NCI-H446 (cell line): Measurements from ENCODE around the gene SAA4.
"Not testable (repeated sequence)": the region's sequence is repeated elsewhere in the genome, so short reads cannot be mapped to it uniquely, and the experiment has no call there.

Experiments
- DNase-seq, 2 experiments: peaks; one replicate each; lab custom pipeline; 2025; lab: John Stamatoyannopoulos, UW

The SAA4 gene

GRCh38 chr11:18246379-18247190 lies 10.0 kb upstream of the SAA4 start:
- not testable (repeated sequence) for DNase-seq

GRCh38 chr11:18245396-18245795 lies 8.8 kb upstream of the SAA4 start:
- no peak for DNase-seq

GRCh38 chr11:18243783-18244362 lies 7.3 kb upstream of the SAA4 start:
- peak; percentile 18 to 68 for DNase-seq

GRCh38 chr11:18239655-18240054 lies 3.1 kb upstream of the SAA4 start:
- no peak for DNase-seq

- DNase-seq, result no peak
These were observed 938 bp downstream of the SAA4 start for GRCh38 chr11:18235394-18236334.

GRCh38 chr11:18233912-18234311 lies 2.7 kb downstream of the SAA4 start:
- DNase-seq, result no peak

- no peak for DNase-seq
These were observed 5.7 kb downstream of the SAA4 start for GRCh38 chr11:18230859-18231258.

GRCh38 chr11:18229501-18229900 lies 7.1 kb downstream of the SAA4 start:
- DNase-seq, result no peak

GRCh38 chr11:18225913-18226312 lies 10.7 kb downstream of the SAA4 start:
- no peak for DNase-seq

- no peak for DNase-seq
These were observed 12.8 kb downstream of the SAA4 start for GRCh38 chr11:18223591-18224387.

GRCh38 chr11:18222814-18223421 lies 13.7 kb downstream of the SAA4 start:
- DNase-seq, result no peak

GRCh38 chr11:18221274-18221876 lies 15.2 kb downstream of the SAA4 start:
- no peak for DNase-seq

- DNase-seq, result no peak
These were observed 27.5 kb downstream of the SAA4 start for GRCh38 chr11:18209058-18209457.

- no peak for DNase-seq
These were observed 31.8 kb downstream of the SAA4 start for GRCh38 chr11:18204771-18205170.

GRCh38 chr11:18204220-18204619 lies 32.4 kb downstream of the SAA4 start:
- no peak for DNase-seq

- DNase-seq, result no peak
These were observed 32.9 kb downstream of the SAA4 start for GRCh38 chr11:18203723-18204122.

GRCh38 chr11:18197738-18198137 lies 38.9 kb downstream of the SAA4 start:
- DNase-seq, result not testable (repeated sequence)

- no peak for DNase-seq
These were observed 40.1 kb downstream of the SAA4 start for GRCh38 chr11:18196532-18196931.

- no peak for DNase-seq
These were observed 43.6 kb downstream of the SAA4 start for GRCh38 chr11:18193010-18193409.

- no peak for DNase-seq
These were observed 45.2 kb downstream of the SAA4 start for GRCh38 chr11:18191376-18191775.
